Neural progenitor cell (in vitro differentiated cells): Measurements from ENCODE around the gene DUSP2.

Source experiments
- CTCF ChIP-seq: fragments of 200-600 bp; sonication (generic); IDR thresholded peaks from 2 replicates; pipeline ENCODE4 v1.5.1; 2017; ENCODE audit warnings: antibody characterized with exemption, mild to moderate bottlenecking
- EZH2 ChIP-seq: fragments of 200-600 bp; sonication (generic); IDR thresholded peaks from 2 replicates; pipeline ENCODE4 v1.6.1; 2017; ENCODE audit warnings: antibody characterized with exemption, mild to moderate bottlenecking, moderate library complexity
- EZH2phosphoT487 ChIP-seq: fragments of 200-600 bp; sonication (generic); IDR thresholded peaks from 2 replicates; pipeline ENCODE4 v1.6.1; 2017; ENCODE audit warnings: antibody characterized with exemption

- TF ChIP-seq CTCF (no peak), EZH2 (no peak), EZH2phosphoT487 (no peak)
Observed at GRCh38 chr2:96105152-96105915, 39.9 kb downstream of the DUSP2 start.
